Measurements from ENCODE around the gene SLC38A10. TPM values are rescaled to one million over a fixed set of nuclear protein-coding genes. Genes with fewer than 3 reads are reported as not detected.

Gene SLC38A10
- total and polyA plus RNA-seq, 2 of the 13 experiments (the other 11 are each of a cell fraction or from before 2014, with no cell fraction given), result 23.4 to 55.8 TPM

- TF ChIP-seq ZXDC (CRISPR knock-in tag; IDR thresholded peaks at IDR 0.05), result no peak
- TF ChIP-seq HNRNPLL (IDR thresholded peaks at IDR 0.05; ENCODE audit: low read depth, low read length, poor library complexity, severe bottlenecking), result no peak
- TF ChIP-seq ZSCAN22 (CRISPR knock-in tag; IDR thresholded peaks at IDR 0.05), result no peak
- TF ChIP-seq RAD21 (CRISPR knock-in tag; IDR thresholded peaks at IDR 0.05), result no peak
- no peak for TF ChIP-seq ZNF780A (CRISPR knock-in tag; IDR thresholded peaks at IDR 0.05)
- TF ChIP-seq HOXA9 (CRISPR knock-in tag; IDR thresholded peaks at IDR 0.05; ENCODE audit: borderline replicate concordance), result no peak
- no peak for TF ChIP-seq TCF12 (IDR thresholded peaks at IDR 0.05)
- 0 out of 2 replicates have a peak, but pooled peaks have one; percentile 66 for TF ChIP-seq TCF12 (CRISPR knock-in tag; IDR thresholded peaks at IDR 0.05)
- peak; percentile 22; the same call in 1 of the 2 replicates for TF ChIP-seq PATZ1 (CRISPR knock-in tag; IDR thresholded peaks at IDR 0.05)
- 0 out of 2 replicates have a peak, but pooled peaks have one; percentile 25 for TF ChIP-seq ZKSCAN5 (CRISPR knock-in tag; IDR thresholded peaks at IDR 0.05)
- no peak for TF ChIP-seq ZHX1 (CRISPR knock-in tag; IDR thresholded peaks at IDR 0.05; ENCODE audit: low read depth)
- TF ChIP-seq ZNF430 (CRISPR knock-in tag; IDR thresholded peaks at IDR 0.05), result 0 out of 2 replicates have a peak, but pooled peaks have one; percentile 25
- no peak for TF ChIP-seq ZNF569 (CRISPR knock-in tag; IDR thresholded peaks at IDR 0.05; ENCODE audit: borderline replicate concordance)
- no peak for TF ChIP-seq NFKBIZ (CRISPR knock-in tag; IDR thresholded peaks at IDR 0.05)
- TF ChIP-seq ZNF331 (CRISPR knock-in tag; IDR thresholded peaks at IDR 0.05), result no peak
- TF ChIP-seq TFDP2 (CRISPR knock-in tag; IDR thresholded peaks at IDR 0.05), result no peak
Observed at GRCh38 chr17:81245665-81246342, 49.3 kb downstream of the SLC38A10 start (continued).

Measured in HepG2 (cell line).